HG03175 (cell line): ENCODE results near the gene TEX22.

Experiments
- ATAC-seq: cut with Tn5 transposase; IDR thresholded peaks from one replicate; pipeline ENCODE4 v1.9.1; 2021; ENCODE audit warnings: mild to moderate bottlenecking, moderate library complexity; ENCODE audit not compliant: unreplicated experiment

The TEX22 gene

GRCh38 chr14:105455086-105455640, 56.8 kb downstream of the TEX22 start:
- no peak for ATAC-seq

- ATAC-seq, result no peak
Measured at GRCh38 chr14:105455766-105456660, 57.7 kb downstream of the TEX22 start.

DNA sequence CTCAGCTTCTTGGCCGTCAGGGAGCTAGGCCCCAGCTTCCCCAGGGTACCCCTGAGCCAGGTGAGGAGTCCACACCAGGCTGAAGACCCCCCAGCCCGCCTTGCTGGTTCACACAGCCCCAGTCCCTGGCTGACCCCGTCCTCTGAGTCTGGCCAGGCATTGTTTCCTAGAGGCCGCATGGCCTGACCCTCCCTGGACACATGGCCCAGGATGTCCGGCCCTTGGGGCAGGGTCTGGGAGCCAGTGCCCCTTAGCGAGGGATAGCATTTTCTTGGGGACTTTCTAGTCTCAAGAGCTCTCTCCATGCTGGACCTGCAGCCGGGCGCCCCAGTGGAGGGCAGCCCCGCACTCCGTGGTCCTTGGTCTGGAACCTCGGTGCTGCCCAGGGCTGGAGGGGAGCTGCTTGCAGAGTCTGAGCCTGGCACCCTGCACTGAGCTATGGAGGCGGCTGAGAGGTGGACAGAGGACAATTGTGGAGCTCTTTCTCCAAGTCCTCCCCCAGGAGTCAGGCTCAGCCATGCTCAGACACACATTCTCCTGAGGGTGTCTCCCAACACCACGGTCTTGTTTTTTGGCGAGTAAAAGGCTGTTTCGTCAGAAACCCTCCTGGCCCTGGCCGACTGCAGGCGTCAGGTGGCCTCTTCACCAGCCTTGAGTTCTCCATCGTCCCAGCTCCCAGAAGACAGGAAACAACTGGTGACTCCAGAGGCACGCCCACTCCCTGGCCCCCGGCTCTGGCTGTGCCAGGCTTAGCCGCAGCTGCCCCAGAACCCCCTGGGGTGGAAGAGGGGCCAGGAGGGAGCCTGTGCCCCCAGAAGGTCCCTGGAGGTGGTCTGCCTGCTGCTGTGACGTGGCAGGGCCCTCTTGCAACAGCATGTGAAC, 58.6 kb downstream of the TEX22 start:
- no peak for ATAC-seq

- no peak for ATAC-seq
Measured at GRCh38 chr14:105458010-105458409, 59.7 kb downstream of the TEX22 start.

DNA sequence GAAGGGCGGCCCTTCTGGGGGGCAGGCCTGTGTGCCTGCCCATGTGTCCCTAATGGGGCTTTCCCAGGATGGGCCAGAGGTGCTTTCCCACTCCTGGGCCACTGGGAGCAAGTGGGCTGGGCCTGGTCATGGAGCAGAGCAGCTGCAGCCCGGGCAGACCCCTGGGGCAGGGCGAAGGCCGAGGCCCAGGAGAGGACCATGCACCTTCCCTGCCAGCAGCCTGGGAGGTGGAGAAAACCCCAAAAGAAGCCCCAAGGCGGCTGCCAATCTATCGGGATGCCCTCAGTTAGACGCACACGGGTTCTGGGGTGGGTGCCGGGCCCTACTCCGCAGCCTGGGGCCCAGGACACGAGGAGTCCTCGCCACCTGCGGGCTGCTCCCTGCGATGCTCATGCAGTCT, 60.2 kb downstream of the TEX22 start:
- no peak for ATAC-seq

DNA sequence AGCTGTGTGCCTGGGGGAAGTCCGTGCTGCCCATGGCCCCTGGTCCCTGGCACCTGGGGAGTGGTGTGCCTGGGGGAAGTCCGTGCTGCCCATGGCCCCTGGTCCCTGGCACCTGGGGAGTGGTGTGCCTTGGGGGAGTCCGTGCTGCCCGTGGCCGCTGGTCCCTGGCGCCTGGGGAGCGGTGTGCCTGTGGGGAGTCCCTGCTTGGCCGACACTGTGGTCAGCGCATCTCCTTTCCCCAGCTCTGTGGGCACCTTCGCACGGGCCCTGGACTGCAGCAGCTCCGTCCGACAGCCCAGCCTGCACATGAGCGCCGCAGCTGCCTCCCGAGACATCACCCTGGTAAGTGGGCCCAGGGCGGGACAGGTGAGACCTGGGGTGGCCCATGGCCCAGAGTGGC, 61.8 kb downstream of the TEX22 start:
- no peak for ATAC-seq

DNA sequence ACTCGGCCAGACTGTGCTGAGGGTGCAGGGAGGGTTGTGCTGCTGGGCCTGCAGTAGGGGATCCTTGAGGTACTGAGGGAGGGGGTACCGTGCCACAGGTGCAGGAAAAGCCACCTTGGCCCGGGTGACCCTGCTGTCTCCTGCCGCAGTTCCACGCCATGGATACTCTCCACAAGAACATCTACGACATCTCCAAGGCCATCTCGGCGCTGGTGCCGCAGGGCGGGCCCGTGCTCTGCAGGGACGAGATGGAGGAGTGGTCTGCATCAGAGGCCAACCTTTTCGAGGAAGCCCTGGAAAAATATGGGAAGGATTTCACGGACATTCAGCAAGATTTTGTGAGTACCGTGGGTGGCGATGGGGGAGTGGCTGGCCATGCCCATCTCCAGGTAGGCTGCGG, 62.3 kb downstream of the TEX22 start:
- no peak for ATAC-seq

DNA sequence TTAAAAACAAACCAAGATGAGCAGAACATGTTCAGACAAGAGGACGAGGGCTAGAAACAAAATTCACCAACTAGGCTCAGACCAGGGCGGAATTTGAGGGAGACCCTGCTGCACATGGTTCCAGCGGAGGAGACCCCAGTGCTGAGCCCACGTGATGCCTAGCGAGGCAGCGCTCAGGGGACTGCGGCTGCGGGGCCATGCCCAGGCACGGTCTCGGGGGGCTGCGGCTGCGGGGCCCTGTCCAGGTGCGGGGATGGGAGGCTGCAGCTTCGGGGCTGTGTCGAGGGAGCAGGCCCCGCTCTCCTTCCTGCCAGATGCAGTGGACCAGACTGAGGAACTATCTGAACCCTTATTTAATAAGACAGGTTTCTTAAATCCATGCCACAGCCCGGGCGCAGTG, 63.6 kb downstream of the TEX22 start:
- no peak for ATAC-seq
